IPS-20b (cell line): ENCODE measurements around the gene NEFH.
"Not testable (repeated sequence)": the region's sequence is repeated elsewhere in the genome, so short reads cannot be mapped to it uniquely, and the experiment has no call there.

ENCODE experiments used
- H3K27ac ChIP-seq: one replicate; pipeline ENCODE4 v1.5.1; 2013; ENCODE audit warnings: low read length
- H3K27me3 ChIP-seq: 2 replicates; pipeline ENCODE4 v1.6.1; 2013; ENCODE audit warnings: mild to moderate bottlenecking, low read length, inconsistent platforms; ENCODE audit not compliant: insufficient read depth
- H3K36me3 ChIP-seq: 2 replicates; pipeline ENCODE4 v1.6.1; 2013; ENCODE audit warnings: low read depth, mild to moderate bottlenecking, inconsistent platforms, low read length, moderate library complexity; ENCODE audit not compliant: insufficient read depth
- H3K4me1 ChIP-seq: 2 replicates; pipeline ENCODE4 v1.6.1; 2013; ENCODE audit warnings: mild to moderate bottlenecking, control low read depth, inconsistent platforms, low read length, moderate library complexity; ENCODE audit not compliant: insufficient read depth
- H3K4me3 ChIP-seq: 2 replicates; pipeline ENCODE4 v1.5.1; 2013; ENCODE audit warnings: mild to moderate bottlenecking, low read length, inconsistent platforms
- H3K9ac ChIP-seq: 2 replicates; pipeline ENCODE4 v1.6.1; 2013; ENCODE audit warnings: low read depth, mild to moderate bottlenecking, inconsistent platforms, low read length, moderate library complexity
- H3K9me3 ChIP-seq: 2 replicates; pipeline ENCODE4 v1.6.1; 2013; ENCODE audit warnings: mild to moderate bottlenecking, low read depth, low read length, inconsistent platforms; ENCODE audit not compliant: insufficient read depth

NEFH gene, protein sequence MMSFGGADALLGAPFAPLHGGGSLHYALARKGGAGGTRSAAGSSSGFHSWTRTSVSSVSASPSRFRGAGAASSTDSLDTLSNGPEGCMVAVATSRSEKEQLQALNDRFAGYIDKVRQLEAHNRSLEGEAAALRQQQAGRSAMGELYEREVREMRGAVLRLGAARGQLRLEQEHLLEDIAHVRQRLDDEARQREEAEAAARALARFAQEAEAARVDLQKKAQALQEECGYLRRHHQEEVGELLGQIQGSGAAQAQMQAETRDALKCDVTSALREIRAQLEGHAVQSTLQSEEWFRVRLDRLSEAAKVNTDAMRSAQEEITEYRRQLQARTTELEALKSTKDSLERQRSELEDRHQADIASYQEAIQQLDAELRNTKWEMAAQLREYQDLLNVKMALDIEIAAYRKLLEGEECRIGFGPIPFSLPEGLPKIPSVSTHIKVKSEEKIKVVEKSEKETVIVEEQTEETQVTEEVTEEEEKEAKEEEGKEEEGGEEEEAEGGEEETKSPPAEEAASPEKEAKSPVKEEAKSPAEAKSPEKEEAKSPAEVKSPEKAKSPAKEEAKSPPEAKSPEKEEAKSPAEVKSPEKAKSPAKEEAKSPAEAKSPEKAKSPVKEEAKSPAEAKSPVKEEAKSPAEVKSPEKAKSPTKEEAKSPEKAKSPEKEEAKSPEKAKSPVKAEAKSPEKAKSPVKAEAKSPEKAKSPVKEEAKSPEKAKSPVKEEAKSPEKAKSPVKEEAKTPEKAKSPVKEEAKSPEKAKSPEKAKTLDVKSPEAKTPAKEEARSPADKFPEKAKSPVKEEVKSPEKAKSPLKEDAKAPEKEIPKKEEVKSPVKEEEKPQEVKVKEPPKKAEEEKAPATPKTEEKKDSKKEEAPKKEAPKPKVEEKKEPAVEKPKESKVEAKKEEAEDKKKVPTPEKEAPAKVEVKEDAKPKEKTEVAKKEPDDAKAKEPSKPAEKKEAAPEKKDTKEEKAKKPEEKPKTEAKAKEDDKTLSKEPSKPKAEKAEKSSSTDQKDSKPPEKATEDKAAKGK

GRCh38 chr22:29479417-29480261, at the start of gene NEFH:
NEFH (plus strand) TSS chr22:29480218; CDS start chr22:29480263, 45 bp downstream.
- peak within 1 kb of the TSS; percentile 10; the same call in 1 of the 2 replicates for H3K9ac ChIP-seq
- H3K9me3 ChIP-seq = peaks cover 6% of the 10 kb centered on the region; the same call in 1 of the 2 replicates
- H3K36me3 ChIP-seq = no peaks in the 10 kb centered on the region
- peaks cover 78% of the 10 kb centered on the region for H3K27me3 ChIP-seq
- no peak within 1 kb of the TSS for H3K27ac ChIP-seq
- H3K4me3 ChIP-seq = peak within 1 kb of the TSS; percentile 60
- peaks cover 10% of the 10 kb centered on the region; the same call in 1 of the 2 replicates for H3K4me1 ChIP-seq

DNA sequence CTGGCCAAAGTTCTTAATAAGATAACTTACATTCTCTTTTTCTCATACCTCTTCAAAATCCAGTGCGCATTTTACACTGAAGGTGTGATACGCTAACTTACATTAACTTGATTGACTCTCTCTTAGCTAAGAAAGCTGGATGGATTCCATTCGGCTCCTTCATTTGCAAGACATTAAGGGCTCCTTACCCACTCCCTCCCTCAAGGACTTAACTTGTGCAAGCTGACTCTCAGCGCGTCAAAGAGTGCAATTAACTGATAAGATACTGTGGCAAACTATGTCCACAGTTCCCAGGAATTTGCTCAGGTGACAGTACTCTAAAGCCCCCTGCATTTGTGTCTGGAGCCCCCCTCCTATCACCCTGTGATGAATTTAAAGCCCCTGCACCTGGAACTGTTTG, 48.0 kb upstream of the NEFH start:
- peaks cover 2% of the 10 kb centered on the region; the same call in 1 of the 2 replicates for H3K4me1 ChIP-seq

DNA sequence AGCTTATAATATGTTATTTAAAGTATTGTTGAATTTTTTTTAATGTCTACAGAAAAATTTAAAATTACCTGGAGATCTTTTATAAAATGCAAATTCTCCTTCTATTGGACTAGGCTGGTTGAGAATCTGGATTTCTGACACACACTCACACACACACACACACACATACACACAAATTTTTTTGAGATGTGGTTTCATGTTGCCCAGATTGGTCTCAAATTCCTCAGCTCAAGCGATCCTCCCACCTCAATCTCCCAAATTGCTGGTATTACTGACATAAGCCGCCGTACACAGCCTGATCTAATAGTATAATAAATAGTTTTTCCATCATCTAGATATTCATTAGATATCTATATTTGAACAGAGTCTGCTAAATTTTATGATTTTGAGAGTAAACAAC, 46.2 kb upstream of the NEFH start:
- no peaks in the 10 kb centered on the region for H3K36me3 ChIP-seq
- H3K27me3 ChIP-seq = no peaks in the 10 kb centered on the region
- H3K9me3 ChIP-seq = no peaks in the 10 kb centered on the region
- H3K9ac ChIP-seq = no peak overlapping the region
- H3K4me1 ChIP-seq = peaks cover 2% of the 10 kb centered on the region; the same call in 1 of the 2 replicates
- no peak overlapping the region for H3K4me3 ChIP-seq
- no peak overlapping the region for H3K27ac ChIP-seq

More for the DNA sequence above, 48.0 kb upstream of the NEFH start:
- H3K4me3 ChIP-seq = no peak overlapping the region
- H3K9ac ChIP-seq = no peak overlapping the region
- H3K27me3 ChIP-seq = no peaks in the 10 kb centered on the region
- no peaks in the 10 kb centered on the region for H3K9me3 ChIP-seq
- no peaks in the 10 kb centered on the region for H3K36me3 ChIP-seq
- H3K27ac ChIP-seq = no peak overlapping the region

DNA sequence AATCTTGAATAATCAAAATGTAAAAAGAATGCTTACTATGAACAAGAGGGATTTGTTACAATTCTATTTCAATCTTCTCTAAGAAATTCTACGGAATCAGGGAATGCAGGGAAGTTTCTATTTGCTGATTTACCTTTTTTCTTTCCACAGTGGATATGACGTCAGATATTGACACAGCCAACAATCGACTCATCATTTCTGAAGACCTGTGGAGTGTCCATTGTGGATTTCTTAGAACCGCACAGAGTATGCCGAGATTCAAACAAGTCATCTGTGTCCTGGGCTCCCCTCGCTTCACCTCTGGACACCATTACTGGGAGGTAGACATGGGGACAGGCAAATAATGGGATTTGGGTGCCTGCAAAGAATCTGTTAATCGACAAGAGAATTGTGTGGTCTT, 45.7 kb upstream of the NEFH start:
- Histone ChIP-seq H3K27ac (no peak overlapping the region), H3K27me3 (no peaks in the 10 kb centered on the region), H3K4me3 (no peak overlapping the region), H3K9ac (no peak overlapping the region), H3K36me3 (no peaks in the 10 kb centered on the region), H3K4me1 (peaks cover 2% of the 10 kb centered on the region; the same call in 1 of the 2 replicates), H3K9me3 (no peaks in the 10 kb centered on the region)

- Histone ChIP-seq H3K4me3 (no peak overlapping the region), H3K27me3 (no peaks in the 10 kb centered on the region), H3K27ac (no peak overlapping the region), H3K36me3 (no peaks in the 10 kb centered on the region), H3K9me3 (no peaks in the 10 kb centered on the region), H3K4me1 (peaks cover 5% of the 10 kb centered on the region; the same call in 1 of the 2 replicates), H3K9ac (no peak overlapping the region)
These were observed 44.5 kb upstream of the NEFH start for GRCh38 chr22:29435236-29436136.

DNA sequence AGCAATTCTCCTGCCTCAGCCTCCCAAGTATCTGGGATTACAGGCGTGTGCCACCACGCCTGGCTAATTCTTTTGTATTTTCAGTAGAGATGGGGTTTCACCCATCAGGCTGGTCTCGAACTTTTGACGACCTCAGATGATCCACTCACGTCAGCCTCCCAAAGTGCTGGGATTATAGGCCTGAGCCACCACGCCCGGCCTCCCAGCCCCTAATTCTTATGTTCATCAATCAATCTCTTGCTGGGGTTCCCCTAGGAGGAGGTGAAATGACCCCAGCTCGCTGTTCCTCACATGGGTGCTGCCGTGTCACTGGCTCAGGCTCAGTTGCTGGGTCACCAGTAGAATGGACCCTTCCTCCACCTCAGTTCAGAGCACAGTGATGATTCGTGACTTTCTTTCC, 41.7 kb upstream of the NEFH start, which contains the start of gene RFPL1:
Gene RFPL1 (plus strand): TSS at position 301 of the 400 bp plus-strand sequence.
- not testable (repeated sequence) for H3K36me3 ChIP-seq, H3K4me1 ChIP-seq, H3K9ac ChIP-seq, H3K27ac ChIP-seq, H3K27me3 ChIP-seq, H3K4me3 ChIP-seq, H3K9me3 ChIP-seq

- H3K9ac ChIP-seq = no peak overlapping the region
- 0 out of 2 replicates have a peak, but pooled peaks cover 3% of the 10 kb centered on the region for H3K4me1 ChIP-seq
- no peak overlapping the region for H3K27ac ChIP-seq
- no peaks in the 10 kb centered on the region for H3K9me3 ChIP-seq
- H3K4me3 ChIP-seq = no peak overlapping the region
- H3K36me3 ChIP-seq = no peaks in the 10 kb centered on the region
- H3K27me3 ChIP-seq = no peaks in the 10 kb centered on the region
These were observed 37.0 kb upstream of the NEFH start for GRCh38 chr22:29442976-29443375.

- Histone ChIP-seq H3K4me1 (0 out of 2 replicates have a peak, but pooled peaks cover 3% of the 10 kb centered on the region), H3K36me3 (no peaks in the 10 kb centered on the region), H3K9me3 (no peaks in the 10 kb centered on the region), H3K9ac (no peak overlapping the region), H3K4me3 (no peak overlapping the region), H3K27me3 (no peaks in the 10 kb centered on the region), H3K27ac (no peak overlapping the region)
These were observed 36.6 kb upstream of the NEFH start for GRCh38 chr22:29443452-29443851.

- H3K9me3 ChIP-seq = no peaks in the 10 kb centered on the region
- no peaks in the 10 kb centered on the region for H3K27me3 ChIP-seq
- H3K9ac ChIP-seq = no peak overlapping the region
- H3K27ac ChIP-seq = no peak overlapping the region
- H3K4me1 ChIP-seq = 0 out of 2 replicates have a peak, but pooled peaks cover 3% of the 10 kb centered on the region
- no peak overlapping the region for H3K4me3 ChIP-seq
- no peaks in the 10 kb centered on the region for H3K36me3 ChIP-seq
These were observed 35.9 kb upstream of the NEFH start for GRCh38 chr22:29443861-29444792.
